GM12865 (cell line): Measurements from ENCODE around the gene LMX1B.

Experiments used
- DNase-seq: peaks from one replicate; pipeline ENCODE4 v3.0.0; 2010; ENCODE audit warnings: low read depth
- H3K4me3 ChIP-seq: 2 replicates; pipeline ENCODE4 v1.5.1; 2011; ENCODE audit warnings: mild to moderate bottlenecking, low read depth, low read length, control low read depth
- TF ChIP-seq, protein P1 (sequence below): IDR thresholded peaks from 2 replicates; pipeline ENCODE4 v1.5.1; 2011; ENCODE audit warnings: low read length, control low read depth, low read depth, inconsistent platforms; ENCODE audit not compliant: insufficient read depth; ENCODE audit errors: missing control alignments

Gene LMX1B

GRCh38 chr9:126626926-126627233 lies 13.2 kb downstream of the LMX1B start:
- no peak overlapping the region for H3K4me3 ChIP-seq
- TF ChIP-seq, protein P1, sequence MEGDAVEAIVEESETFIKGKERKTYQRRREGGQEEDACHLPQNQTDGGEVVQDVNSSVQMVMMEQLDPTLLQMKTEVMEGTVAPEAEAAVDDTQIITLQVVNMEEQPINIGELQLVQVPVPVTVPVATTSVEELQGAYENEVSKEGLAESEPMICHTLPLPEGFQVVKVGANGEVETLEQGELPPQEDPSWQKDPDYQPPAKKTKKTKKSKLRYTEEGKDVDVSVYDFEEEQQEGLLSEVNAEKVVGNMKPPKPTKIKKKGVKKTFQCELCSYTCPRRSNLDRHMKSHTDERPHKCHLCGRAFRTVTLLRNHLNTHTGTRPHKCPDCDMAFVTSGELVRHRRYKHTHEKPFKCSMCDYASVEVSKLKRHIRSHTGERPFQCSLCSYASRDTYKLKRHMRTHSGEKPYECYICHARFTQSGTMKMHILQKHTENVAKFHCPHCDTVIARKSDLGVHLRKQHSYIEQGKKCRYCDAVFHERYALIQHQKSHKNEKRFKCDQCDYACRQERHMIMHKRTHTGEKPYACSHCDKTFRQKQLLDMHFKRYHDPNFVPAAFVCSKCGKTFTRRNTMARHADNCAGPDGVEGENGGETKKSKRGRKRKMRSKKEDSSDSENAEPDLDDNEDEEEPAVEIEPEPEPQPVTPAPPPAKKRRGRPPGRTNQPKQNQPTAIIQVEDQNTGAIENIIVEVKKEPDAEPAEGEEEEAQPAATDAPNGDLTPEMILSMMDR = no peak
- DNase-seq = no peak

DNA sequence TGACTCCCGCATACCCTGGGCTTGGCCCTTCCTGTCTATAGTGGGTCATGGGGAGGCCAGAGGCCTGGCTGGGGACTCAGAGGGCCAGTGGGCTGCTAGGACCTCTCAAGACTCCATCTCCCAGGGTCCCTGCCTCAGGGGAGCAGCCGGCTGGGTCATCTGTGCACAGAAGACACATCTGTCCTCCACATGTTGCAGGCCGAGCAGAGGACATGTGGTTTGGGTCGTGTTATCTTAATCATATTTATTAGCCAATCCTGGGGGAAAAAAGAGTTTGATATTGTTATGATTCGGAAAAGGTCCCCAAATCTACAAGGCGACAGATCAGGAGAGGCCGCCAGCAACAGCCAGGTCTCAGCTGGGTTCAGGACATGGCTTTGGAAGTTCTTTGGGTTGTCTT lies 14.4 kb downstream of the LMX1B start:
- DNase-seq = no peak
- H3K4me3 ChIP-seq = no peak overlapping the region
- TF ChIP-seq, protein P1 = no peak

GRCh38 chr9:126628969-126629674 lies 15.4 kb downstream of the LMX1B start:
- no peak for DNase-seq
- no peak overlapping the region for H3K4me3 ChIP-seq

GRCh38 chr9:126630458-126631237 lies 16.9 kb downstream of the LMX1B start:
- no peak overlapping the region for H3K4me3 ChIP-seq
- no peak for DNase-seq
- TF ChIP-seq, protein P1 = no peak

More at GRCh38 chr9:126628969-126629674, 15.4 kb downstream of the LMX1B start:
- TF ChIP-seq, protein P1 = no peak

GRCh38 chr9:126631254-126631653 lies 17.5 kb downstream of the LMX1B start:
- H3K4me3 ChIP-seq = no peak overlapping the region
- TF ChIP-seq, protein P1 = no peak
- DNase-seq = no peak

- no peak for DNase-seq
- TF ChIP-seq, protein P1 = no peak
- no peak overlapping the region for H3K4me3 ChIP-seq
Observed at GRCh38 chr9:126633881-126634558, 20.3 kb downstream of the LMX1B start.
